Smooth muscle cell (in vitro differentiated cells): ENCODE measurements around the gene TBC1D22A. TPM values are rescaled to one million over a fixed set of nuclear protein-coding genes. Genes with fewer than 3 reads are reported as not detected.

Experiments
- DNase-seq: peaks from one replicate; lab custom pipeline; 2025; ENCODE audit not compliant: unreplicated experiment; lab: John Stamatoyannopoulos, UW
- H2AFZ ChIP-seq: fragments of 200-600 bp; sonication (generic); 2 replicates; pipeline ENCODE4 v1.6.0; 2016; ENCODE audit warnings: antibody characterized with exemption, low read depth, mild to moderate bottlenecking
- H3F3A ChIP-seq: fragments of 200-600 bp; sonication (generic); 2 replicates; pipeline ENCODE4 v1.6.0; 2017; ENCODE audit warnings: antibody characterized with exemption, low read depth
- H3K27ac ChIP-seq: fragments of 200-600 bp; sonication (generic); 2 replicates; pipeline ENCODE4 v1.5.1; 2016; ENCODE audit warnings: low read depth, mild to moderate bottlenecking
- H3K27me3 ChIP-seq: fragments of 200-600 bp; sonication (generic); 2 replicates; pipeline ENCODE4 v1.6.1; 2016; ENCODE audit warnings: low read depth, mild to moderate bottlenecking
- H3K36me3 ChIP-seq: fragments of 200-600 bp; sonication (generic); 2 replicates; pipeline ENCODE4 v1.5.1; 2016; ENCODE audit warnings: low read depth
- H3K4me1 ChIP-seq: fragments of 200-600 bp; sonication (generic); 2 replicates; pipeline ENCODE4 v1.5.1; 2016; ENCODE audit warnings: low read depth
- H3K4me2 ChIP-seq: fragments of 200-600 bp; sonication (generic); 2 replicates; pipeline ENCODE4 v1.6.0; 2016; ENCODE audit warnings: mild to moderate bottlenecking
- H3K4me3 ChIP-seq: fragments of 200-600 bp; sonication (generic); 2 replicates; pipeline ENCODE4 v1.5.1; 2016; ENCODE audit warnings: mild to moderate bottlenecking
- H3K79me2 ChIP-seq: fragments of 200-600 bp; sonication (generic); 2 replicates; pipeline ENCODE4 v1.6.0; 2016; ENCODE audit warnings: low read depth, mild to moderate bottlenecking
- H3K9ac ChIP-seq: fragments of 200-600 bp; sonication (generic); 2 replicates; pipeline ENCODE4 v1.6.0; 2016; ENCODE audit warnings: low read depth
- H3K9me3 ChIP-seq: fragments of 200-600 bp; sonication (generic); replicated peaks from 2 replicates; pipeline ENCODE4 v1.5.1; 2016; ENCODE audit warnings: low read depth
- H4K20me1 ChIP-seq: fragments of 200-600 bp; sonication (generic); 2 replicates; pipeline ENCODE4 v1.6.0; 2016; ENCODE audit warnings: low read depth
- CTCF ChIP-seq: fragments of 200-600 bp; sonication (generic); IDR thresholded peaks from 2 replicates; pipeline ENCODE4 v1.5.1; 2017; ENCODE audit warnings: borderline replicate concordance, mild to moderate bottlenecking, antibody characterized with exemption; ENCODE audit not compliant: insufficient read depth, poor library complexity, severe bottlenecking
- WGBS: methylation state at CpG from one replicate; pipeline ENCODE4 v1.1.7; 2016; ENCODE audit warnings: low lambda C conversion rate; 5-methylcytosine and 5-hydroxymethylcytosine counted together
- polyA plus RNA-seq: library from polyadenylated mRNA; unstranded; fragments of >200 nt; fragmentation: Nextera tagmentation; extraction: Ambion mirVana; gene quantifications from 2 replicates; pipeline ENCODE4 v1.2.1, GENCODE V29; 2016
- total RNA-seq: library from RNA; depleted of rRNA; stranded (reverse); fragments of >200 nt; gene quantifications from 2 replicates; pipeline ENCODE4 v1.2.3, GENCODE V29; 2014

Gene TBC1D22A
- total and polyA plus RNA-seq, 2 experiments from 2014 or later, result 12.5 to 14.4 TPM

GRCh38 chr22:47057916-47058585 is 295.6 kb downstream of the TBC1D22A start:
- H2AFZ ChIP-seq, result no peak overlapping the region
- H3K36me3 ChIP-seq, result no peaks in the 10 kb centered on the region
- H3K4me3 ChIP-seq, result no peak overlapping the region
- H3K9me3 ChIP-seq, result no peaks in the 10 kb centered on the region
- H3K4me2 ChIP-seq, result no peak overlapping the region
- H3F3A ChIP-seq, result no peaks in the 10 kb centered on the region
- TF ChIP-seq CTCF, result no peak
- no peak overlapping the region for H3K27ac ChIP-seq
- no peaks in the 10 kb centered on the region for H3K4me1 ChIP-seq
- DNase-seq, result no peak
- H3K27me3 ChIP-seq, result no peaks in the 10 kb centered on the region
- no peak overlapping the region for H3K9ac ChIP-seq
- WGBS, result 97% methylated on average over 16 of the region's 16 CpGs
- peaks cover 7% of the 10 kb centered on the region for H4K20me1 ChIP-seq
- H3K79me2 ChIP-seq, result no peaks in the 10 kb centered on the region

- Histone ChIP-seq H2AFZ (no peak overlapping the region), H3K27me3 (no peaks in the 10 kb centered on the region), H3K9ac (no peak overlapping the region), H4K20me1 (peaks cover 2% of the 10 kb centered on the region), H3K27ac (no peak overlapping the region), H3K79me2 (no peaks in the 10 kb centered on the region), H3K4me1 (no peaks in the 10 kb centered on the region), H3K9me3 (no peaks in the 10 kb centered on the region), H3K4me3 (no peak overlapping the region), H3K36me3 (no peaks in the 10 kb centered on the region), H3K4me2 (no peak overlapping the region), H3F3A (no peaks in the 10 kb centered on the region)
- 97% methylated on average over 15 of the region's 15 CpGs for WGBS
- TF ChIP-seq CTCF, result no peak
- DNase-seq, result no peak
Observed at GRCh38 chr22:47059076-47059475, 296.6 kb downstream of the TBC1D22A start.

GRCh38 chr22:47059701-47060161 is 297.3 kb downstream of the TBC1D22A start:
- Histone ChIP-seq H3K9ac (no peak overlapping the region), H3K9me3 (no peaks in the 10 kb centered on the region), H3K79me2 (no peaks in the 10 kb centered on the region), H4K20me1 (no peaks in the 10 kb centered on the region), H3K4me2 (no peak overlapping the region), H3K27ac (no peak overlapping the region), H3K4me1 (no peaks in the 10 kb centered on the region), H3F3A (no peaks in the 10 kb centered on the region), H3K4me3 (no peak overlapping the region), H2AFZ (no peak overlapping the region), H3K36me3 (no peaks in the 10 kb centered on the region), H3K27me3 (no peaks in the 10 kb centered on the region)
- DNase-seq, result no peak
- TF ChIP-seq CTCF, result no peak
- WGBS, result 88% methylated on average over 12 of the region's 12 CpGs

DNA sequence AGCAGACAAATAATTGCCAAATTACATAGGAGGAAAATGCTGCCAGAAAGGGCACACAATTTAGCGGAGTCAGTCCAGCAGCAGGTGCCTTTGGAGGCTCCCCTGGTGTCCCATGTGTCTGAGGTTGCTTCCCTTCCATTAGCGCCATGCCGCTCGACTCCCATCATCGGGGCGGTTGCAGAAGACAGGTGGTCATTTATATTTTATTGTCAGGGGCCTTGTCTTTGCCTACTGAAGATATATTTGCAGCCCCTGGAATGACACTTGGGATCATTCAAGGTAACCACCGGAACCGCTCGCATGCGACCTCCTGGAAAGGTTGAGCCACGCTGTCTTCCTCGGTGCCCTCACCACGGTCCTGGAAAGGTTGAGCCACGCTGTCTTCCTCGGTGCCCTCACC is 298.3 kb downstream of the TBC1D22A start:
- no peaks in the 10 kb centered on the region for H3K9me3 ChIP-seq
- no peaks in the 10 kb centered on the region for H3K79me2 ChIP-seq
- H2AFZ ChIP-seq, result no peak overlapping the region
- no peaks in the 10 kb centered on the region for H3K4me1 ChIP-seq
- no peak overlapping the region for H3K4me3 ChIP-seq
- no peak overlapping the region for H3K27ac ChIP-seq
- no peak for TF ChIP-seq CTCF
- no peak for DNase-seq
- no peak overlapping the region for H3K9ac ChIP-seq
- no peak overlapping the region for H3K4me2 ChIP-seq
- no peaks in the 10 kb centered on the region for H4K20me1 ChIP-seq
- over 99% methylated on average over 15 of the region's 15 CpGs for WGBS
- no peaks in the 10 kb centered on the region for H3K36me3 ChIP-seq
- no peaks in the 10 kb centered on the region for H3F3A ChIP-seq
- no peaks in the 10 kb centered on the region for H3K27me3 ChIP-seq
